Stimulated activated CD8-positive, alpha-beta memory T cell treated with anti-CD3 and anti-CD28 coated beads, Interleukin-2, amount 100 ng/mL, for 48 hours (primary cell): ENCODE data around the gene SPEF1.
"Not testable (repeated sequence)": the region's sequence is repeated elsewhere in the genome, so short reads cannot be mapped to it uniquely, and the experiment has no call there.

ENCODE experiments used
- DNase-seq, 2 donors: peaks; one replicate each; pipeline ENCODE4 v3.0.0-alpha.2; 2020; ENCODE audit warnings: low read depth in 2 of 2

SPEF1 gene

GRCh38 chr20:3808544-3808943, 27.3 kb upstream of the SPEF1 start:
- DNase-seq = no peak

- no peak for DNase-seq
These were observed 23.5 kb upstream of the SPEF1 start for GRCh38 chr20:3804781-3805180.

DNA sequence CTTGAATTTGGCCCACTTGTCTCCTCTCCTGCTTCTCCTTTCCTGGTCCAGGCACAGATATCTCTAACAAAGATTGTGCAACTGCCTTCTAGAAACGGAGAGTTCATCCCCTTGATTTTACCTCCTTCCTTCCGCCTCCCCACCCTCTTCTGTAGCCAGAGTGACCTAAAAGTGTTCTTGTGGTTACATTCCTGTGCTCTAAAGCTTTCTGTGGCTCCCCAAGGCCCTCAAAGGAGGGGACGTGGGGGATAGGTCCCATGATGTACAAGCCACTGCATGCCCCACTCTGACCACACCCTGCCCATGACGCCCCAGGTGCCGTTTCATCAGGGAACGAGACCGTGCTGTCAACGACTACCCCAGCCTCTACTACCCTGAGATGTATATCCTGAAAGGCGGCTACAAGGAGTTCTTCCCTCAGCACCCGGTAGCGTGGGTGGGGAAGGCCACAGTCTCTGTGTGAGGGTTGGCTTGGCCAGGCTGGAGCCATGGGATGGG, 23.1 kb upstream of the SPEF1 start:
- no peak for DNase-seq

DNA sequence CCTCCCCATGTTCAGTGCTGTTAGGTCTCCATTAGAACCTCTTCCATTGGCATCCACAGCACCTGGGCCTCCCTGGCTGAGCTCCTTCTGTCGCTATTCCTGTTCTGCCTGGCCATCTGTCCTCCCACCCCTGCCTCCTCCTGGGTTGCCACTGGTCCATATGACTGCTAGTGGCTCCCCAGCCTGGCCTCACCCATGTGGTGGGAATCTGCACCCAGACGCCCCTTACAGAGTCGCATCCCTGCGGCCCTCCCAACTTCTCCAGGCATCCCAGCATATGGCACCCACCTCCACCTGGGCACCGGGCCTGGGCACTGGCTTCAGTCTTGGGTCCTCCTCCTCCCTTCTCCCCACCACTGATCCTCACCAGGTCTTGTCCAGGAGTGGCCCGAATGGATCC, 22.6 kb upstream of the SPEF1 start:
- DNase-seq = no peak

DNA sequence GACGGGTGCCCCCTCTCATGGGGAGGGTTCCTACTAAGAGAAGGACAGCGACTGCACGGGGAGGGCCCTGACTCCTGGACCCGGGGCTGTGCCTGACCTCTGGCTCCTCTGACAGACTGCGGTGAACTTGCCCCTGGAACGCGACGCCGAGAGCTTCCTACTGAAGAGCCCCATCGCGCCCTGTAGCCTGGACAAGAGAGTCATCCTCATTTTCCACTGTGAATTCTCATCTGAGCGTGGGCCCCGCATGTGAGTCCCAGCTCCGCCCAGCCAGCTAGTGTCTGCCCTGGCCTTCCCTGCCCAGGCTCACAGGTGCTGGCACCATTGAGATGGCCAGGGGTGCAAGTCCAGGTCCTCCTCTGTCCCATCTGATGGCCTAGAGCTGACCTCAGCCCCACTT, 22.0 kb upstream of the SPEF1 start:
- DNase-seq = no peak

GRCh38 chr20:3802524-3803239, 21.4 kb upstream of the SPEF1 start:
- DNase-seq = no peak

DNA sequence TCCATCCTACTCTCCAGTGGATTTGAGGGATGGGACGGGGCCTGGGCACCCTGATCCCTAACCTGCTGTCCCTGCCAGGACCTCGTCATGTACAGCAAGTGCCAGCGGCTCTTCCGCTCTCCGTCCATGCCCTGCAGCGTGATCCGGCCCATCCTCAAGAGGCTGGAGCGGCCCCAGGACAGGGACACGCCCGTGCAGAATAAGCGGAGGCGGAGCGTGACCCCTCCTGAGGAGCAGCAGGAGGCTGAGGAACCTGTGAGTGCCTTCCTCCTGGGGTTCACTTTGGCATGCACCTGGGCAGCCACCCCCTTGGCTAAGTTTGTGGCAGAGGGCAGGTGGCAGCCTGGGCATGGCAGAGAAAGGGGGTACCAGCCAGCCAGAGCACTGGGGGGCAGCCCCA, 20.6 kb upstream of the SPEF1 start:
- no peak for DNase-seq

DNA sequence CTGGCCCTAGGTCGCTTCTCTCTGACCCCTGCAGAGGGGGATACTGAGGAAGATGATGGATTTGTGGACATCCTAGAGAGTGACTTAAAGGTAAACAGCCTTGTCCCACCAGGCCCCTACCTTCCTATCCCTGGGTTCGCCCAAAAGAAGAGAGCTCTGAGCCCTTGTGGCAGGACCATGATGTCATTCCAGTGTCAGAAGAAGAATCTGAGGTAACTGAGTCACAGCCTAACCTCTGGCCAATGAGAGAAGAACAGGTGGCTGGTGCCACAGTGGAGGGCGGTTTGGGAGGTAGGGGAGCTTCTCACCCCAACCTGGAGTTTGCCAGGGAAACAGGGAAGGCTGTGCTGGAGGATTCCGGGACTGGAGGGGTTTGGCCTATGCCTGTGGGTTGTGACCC, 20.1 kb upstream of the SPEF1 start:
- no peak for DNase-seq

DNA sequence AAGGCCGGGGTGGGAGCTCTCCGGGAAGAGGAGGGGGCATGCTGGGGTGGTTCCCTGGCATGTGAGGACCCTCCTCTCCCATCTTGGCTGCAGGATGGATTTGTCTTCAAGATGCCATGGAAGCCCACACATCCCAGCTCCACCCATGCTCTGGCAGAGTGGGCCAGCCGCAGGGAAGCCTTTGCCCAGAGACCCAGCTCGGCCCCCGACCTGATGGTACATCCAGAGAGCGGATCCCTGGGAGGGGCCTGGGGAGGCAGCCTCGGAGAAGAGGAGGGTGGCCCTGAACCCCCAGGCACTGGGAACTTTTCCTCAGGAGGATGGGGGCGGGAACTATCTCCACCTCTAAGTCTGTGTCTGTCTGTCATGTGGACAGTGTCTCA, 19.6 kb upstream of the SPEF1 start:
- no peak for DNase-seq

DNA sequence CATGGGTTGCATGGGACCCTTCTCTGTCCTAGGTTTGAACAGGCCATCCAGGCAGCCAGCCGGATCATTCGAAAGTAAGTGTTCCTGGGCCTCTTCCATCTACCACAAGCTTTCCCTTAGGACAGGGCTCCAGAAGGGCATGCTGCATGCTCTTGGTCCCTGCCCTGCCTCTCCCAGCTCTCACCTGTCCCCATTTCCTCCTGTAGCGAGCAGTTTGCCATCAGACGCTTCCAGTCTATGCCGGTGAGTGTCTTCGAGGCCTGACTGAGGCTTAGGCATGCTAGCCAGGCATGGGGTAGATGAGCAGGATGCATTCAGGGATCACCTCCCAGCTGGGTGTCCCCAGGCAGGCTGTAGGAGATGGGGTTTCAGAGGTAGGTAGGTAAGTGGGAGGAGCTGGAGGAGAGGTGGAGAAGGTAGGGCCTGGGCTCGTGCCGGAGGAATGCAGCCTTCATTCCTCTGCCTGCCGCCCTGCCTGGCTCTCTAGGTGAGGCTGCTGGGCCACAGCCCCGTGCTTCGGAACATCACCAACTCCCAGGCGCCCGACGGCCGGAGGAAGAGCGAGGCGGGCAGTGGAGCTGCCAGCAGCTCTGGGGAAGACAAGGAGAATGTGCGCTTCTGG, 19.1 kb upstream of the SPEF1 start:
- DNase-seq = no peak

DNA sequence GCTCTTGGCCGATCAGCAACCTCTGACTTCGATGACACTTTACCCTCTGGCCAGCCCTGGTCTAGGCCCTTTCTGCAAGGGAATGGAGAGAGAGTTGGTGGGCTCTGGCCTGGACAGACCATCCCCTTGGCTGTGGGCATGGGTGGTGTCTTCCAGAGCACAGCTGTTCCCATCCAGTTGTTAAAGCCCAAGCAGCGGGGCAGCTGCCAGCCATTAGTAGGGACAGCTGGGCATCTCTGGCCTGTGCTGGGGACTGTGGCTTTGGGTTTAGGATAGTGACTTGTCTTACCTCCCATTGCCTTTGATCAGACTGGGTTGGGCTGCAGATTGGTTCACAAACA, 17.6 kb upstream of the SPEF1 start:
- DNase-seq = no peak

GRCh38 chr20:3798373-3798768, 17.1 kb upstream of the SPEF1 start:
- no peak for DNase-seq

- peak in 1 of 2 donors; percentile 44 for DNase-seq
These were observed 16.5 kb upstream of the SPEF1 start for GRCh38 chr20:3797592-3798372.

- DNase-seq = no peak
These were observed 15.9 kb upstream of the SPEF1 start for GRCh38 chr20:3797226-3797545.

GRCh38 chr20:3796477-3797225, 15.4 kb upstream of the SPEF1 start:
- DNase-seq = no peak

DNA sequence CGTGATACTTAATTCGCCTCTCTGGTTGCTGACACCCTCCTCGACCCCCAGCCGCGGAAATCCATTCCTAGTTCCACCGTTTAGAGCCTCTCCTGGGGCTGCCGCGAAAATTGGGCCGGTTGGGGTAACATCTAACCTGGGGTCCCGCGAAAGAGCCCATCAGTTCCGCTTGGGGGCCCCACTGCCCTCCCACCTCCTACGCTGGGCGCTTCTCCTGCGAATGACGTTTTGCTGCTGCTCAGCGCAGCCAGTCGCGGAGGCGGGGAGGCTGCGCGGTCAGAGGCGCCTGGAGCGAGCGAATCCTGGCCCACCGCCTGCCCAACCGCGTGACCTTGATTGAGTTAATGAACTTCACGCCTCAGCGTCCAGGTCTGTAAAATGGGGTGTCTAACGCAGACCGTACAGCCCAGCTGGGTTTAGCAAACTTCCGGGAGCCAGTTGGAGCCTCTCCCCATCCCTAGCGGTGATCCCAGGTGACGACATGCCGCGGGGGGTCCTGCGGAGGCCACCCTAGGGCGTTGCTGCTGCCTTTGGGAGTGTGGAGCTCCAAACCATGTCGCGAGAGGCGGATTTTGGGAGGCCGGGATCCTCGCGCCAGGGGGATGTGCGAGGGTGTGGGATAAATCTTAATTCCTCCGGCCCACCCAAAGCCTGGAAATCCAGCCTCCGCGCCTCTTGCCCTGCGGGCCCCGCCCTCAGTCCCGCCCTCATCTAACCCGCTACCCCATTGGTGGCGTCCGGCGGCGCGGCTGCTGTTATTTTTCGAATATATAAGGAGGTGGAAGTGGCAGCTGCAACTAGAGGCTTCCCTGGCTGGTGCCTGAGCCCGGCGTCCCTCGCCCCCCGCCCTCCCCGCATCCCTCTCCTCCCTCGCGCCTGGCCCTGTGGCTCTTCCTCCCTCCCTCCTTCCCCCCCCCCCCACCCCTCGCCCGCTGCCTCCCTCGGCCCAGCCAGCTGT, 14.5 kb upstream of the SPEF1 start, which contains the start of gene CDC25B:
CDC25B (plus strand) TSS at position 800 of the 958 bp plus-strand sequence. CDS start 222 bp downstream, outside the sequence.
- DNase-seq = peak; percentile 84 to 89

- DNase-seq = no peak
These were observed 13.6 kb upstream of the SPEF1 start for GRCh38 chr20:3794701-3795420.

GRCh38 chr20:3794168-3794567, 12.9 kb upstream of the SPEF1 start:
- DNase-seq = not testable (repeated sequence)

- not testable (repeated sequence) for DNase-seq
These were observed 8.0 kb upstream of the SPEF1 start for GRCh38 chr20:3789201-3789600.

GRCh38 chr20:3788685-3789155, 7.5 kb upstream of the SPEF1 start:
- no peak for DNase-seq
